HepG2 (cell line): ENCODE data around the gene CFAP210. TPM values are rescaled to one million over a fixed set of nuclear protein-coding genes. Genes with fewer than 3 reads are reported as not detected.
A peak's percentile ranks its signal among the peaks of the same experiment; 100 is the strongest.

Source experiments
- ARNT ChIP-seq: fragments of 450-650 bp; IDR thresholded peaks from 2 replicates; pipeline ENCODE4 v1.6.1; 2017
- CEBPG ChIP-seq: IDR thresholded peaks from 2 replicates; pipeline ENCODE4 v1.6.1; 2016
- CREM ChIP-seq, 2 experiments: sonication (generic) in 1 of 2; formaldehyde crosslinking in 1 of 2; IDR thresholded peaks; 2 replicates each; pipeline versions ENCODE4 v1.4.0 to v1.6.1; 2016 to 2020; ENCODE audit warnings: antibody characterized with exemption in 1 of 2, mild to moderate bottlenecking in 1 of 2, missing genetic modification reagents in 1 of 2
- DMAP1 ChIP-seq: IDR thresholded peaks from 2 replicates; pipeline ENCODE4 v1.6.1; 2016
- EED ChIP-seq: sonication (generic); formaldehyde crosslinking; IDR thresholded peaks from 2 replicates; pipeline ENCODE4 v1.5.0; 2020; ENCODE audit warnings: mild to moderate bottlenecking, missing genetic modification reagents
- GMEB2 ChIP-seq: IDR thresholded peaks from 2 replicates; pipeline ENCODE4 v1.6.1; 2016; ENCODE audit warnings: missing biosample characterization, missing genetic modification reagents, low read depth
- GPN1 ChIP-seq: sonication (generic); formaldehyde crosslinking; IDR thresholded peaks from 2 replicates; pipeline ENCODE4 v1.5.1; 2020; ENCODE audit warnings: missing genetic modification reagents, borderline replicate concordance
- IRX3 ChIP-seq: sonication (generic); formaldehyde crosslinking; IDR thresholded peaks from 2 replicates; pipeline ENCODE4 v1.8.1; 2023; ENCODE audit warnings: mild to moderate bottlenecking, low read depth, missing genetic modification reagents, borderline replicate concordance
- MLLT10 ChIP-seq: sonication (generic); formaldehyde crosslinking; IDR thresholded peaks from 2 replicates; pipeline ENCODE4 v1.4.0; 2020; ENCODE audit warnings: missing genetic modification reagents
- PHF20 ChIP-seq: sonication (generic); formaldehyde crosslinking; IDR thresholded peaks from 2 replicates; pipeline ENCODE4 v1.5.0; 2020; ENCODE audit warnings: mild to moderate bottlenecking, missing genetic modification reagents
- RAD21 ChIP-seq: fragments of 450-650 bp; formaldehyde crosslinking; IDR thresholded peaks from 2 replicates; pipeline ENCODE4 v1.5.0; 2020; ENCODE audit warnings: mild to moderate bottlenecking
- TFDP2 ChIP-seq: sonication (generic); formaldehyde crosslinking; IDR thresholded peaks from 2 replicates; pipeline ENCODE4 v1.4.0; 2020; ENCODE audit warnings: missing genetic modification reagents
- TIGD3 ChIP-seq: sonication (generic); formaldehyde crosslinking; IDR thresholded peaks from 2 replicates; pipeline ENCODE4 v1.5.1; 2020; ENCODE audit warnings: mild to moderate bottlenecking, missing genetic modification reagents, borderline replicate concordance
- U2AF2 ChIP-seq: fragments of 200-400 bp; formaldehyde crosslinking; IDR thresholded peaks from 2 replicates; pipeline ENCODE4 v1.6.1; 2017; ENCODE audit warnings: low read depth, mild to moderate bottlenecking, low read length
- UBTF ChIP-seq: sonication (generic); formaldehyde crosslinking; IDR thresholded peaks from 2 replicates; pipeline ENCODE4 v1.4.0; 2020; ENCODE audit warnings: mild to moderate bottlenecking, missing genetic modification reagents
- ZNF138 ChIP-seq: sonication (generic); formaldehyde crosslinking; IDR thresholded peaks from 2 replicates; pipeline ENCODE4 v1.5.0; 2020; ENCODE audit warnings: mild to moderate bottlenecking, low read depth, missing genetic modification reagents
- ZNF713 ChIP-seq: sonication (generic); formaldehyde crosslinking; IDR thresholded peaks from 2 replicates; pipeline ENCODE4 v1.4.0; 2020; ENCODE audit warnings: mild to moderate bottlenecking, missing genetic modification reagents
- ZNF75D ChIP-seq: sonication (generic); formaldehyde crosslinking; IDR thresholded peaks from 2 replicates; pipeline ENCODE4 v1.8.1; 2023; ENCODE audit warnings: missing genetic modification reagents, mild to moderate bottlenecking, borderline replicate concordance
- ZNF790 ChIP-seq: sonication (generic); formaldehyde crosslinking; IDR thresholded peaks from 2 replicates; pipeline ENCODE4 v1.8.0; 2022; ENCODE audit warnings: missing genetic modification reagents, mild to moderate bottlenecking, borderline replicate concordance
- polyA plus RNA-seq, 8 experiments: library from polyadenylated mRNA; depleted of rRNA in 3 of 8; stranded (reverse) in 7 of 8; unstranded in 1 of 8; fragments of >200 nt; fragmentation: Illumina TruSeq in 4 of 8; extraction: Trizol in 4 of 8; gene quantifications; 2 replicates each; pipeline versions ENCODE4 v1.2.1 to v1.2.3, GENCODE V29; 2011 to 2016; ENCODE audit warnings: low read depth in 4 of 8, missing spikeins in 1 of 8, mixed read lengths in 1 of 8; ENCODE audit not compliant: insufficient read depth in 1 of 8
- total RNA-seq, 5 experiments: library from RNA; depleted of rRNA; stranded (reverse); fragments of >200 nt; fragmentation: Illumina TruSeq; extraction: Trizol; gene quantifications; 2 replicates each; pipeline ENCODE4 v1.2.3, GENCODE V29; 2016; ENCODE audit warnings: low read depth in 1 of 5
- TF ChIP-seq, protein P1 (sequence below): sonication (generic); formaldehyde crosslinking; IDR thresholded peaks from 2 replicates; pipeline ENCODE4 v1.5.0; 2020; ENCODE audit warnings: mild to moderate bottlenecking, missing genetic modification reagents
- TF ChIP-seq, protein P2 (sequence below): sonication (generic); formaldehyde crosslinking; IDR thresholded peaks from 2 replicates; pipeline ENCODE4 v1.4.0; 2020; ENCODE audit warnings: mild to moderate bottlenecking, missing genetic modification reagents

Gene CFAP210
- total and polyA plus RNA-seq, 2 of the 13 experiments (the other 11 are each of a cell fraction or from before 2014, with no cell fraction given), result 0.18 TPM; not detected in 1

- TF ChIP-seq ZNF713 (CRISPR knock-in tag) (no peak), ZNF790 (CRISPR knock-in tag) (0 out of 2 replicates have a peak, but pooled peaks have one; percentile 9), GPN1 (CRISPR knock-in tag) (no peak), ZNF138 (CRISPR knock-in tag) (peak; percentile 85), PHF20 (CRISPR knock-in tag) (peak; percentile 86), MLLT10 (no peak), ZNF75D (CRISPR knock-in tag) (no peak), EED (CRISPR knock-in tag) (peak; percentile 95; the same call in 1 of the 2 replicates), UBTF (peak; percentile 93), IRX3 (peak; percentile 85), DMAP1 (CRISPR knock-in tag) (peak; percentile 93), TIGD3 (CRISPR knock-in tag) (peak; percentile 78; the same call in 1 of the 2 replicates), RAD21 (peak; percentile 69), CREM (IDR thresholded peaks at IDR 0.05) (peak; percentile 96), CREM (CRISPR knock-in tag; IDR thresholded peaks at IDR 0.05) (0 out of 2 replicates have a peak, but pooled peaks have one; percentile 54), TFDP2 (CRISPR knock-in tag) (peak; percentile 88), CEBPG (CRISPR knock-in tag) (no peak), GMEB2 (CRISPR knock-in tag) (peak; percentile 82), U2AF2 (no peak), ARNT (no peak)
- TF ChIP-seq, protein P1, sequence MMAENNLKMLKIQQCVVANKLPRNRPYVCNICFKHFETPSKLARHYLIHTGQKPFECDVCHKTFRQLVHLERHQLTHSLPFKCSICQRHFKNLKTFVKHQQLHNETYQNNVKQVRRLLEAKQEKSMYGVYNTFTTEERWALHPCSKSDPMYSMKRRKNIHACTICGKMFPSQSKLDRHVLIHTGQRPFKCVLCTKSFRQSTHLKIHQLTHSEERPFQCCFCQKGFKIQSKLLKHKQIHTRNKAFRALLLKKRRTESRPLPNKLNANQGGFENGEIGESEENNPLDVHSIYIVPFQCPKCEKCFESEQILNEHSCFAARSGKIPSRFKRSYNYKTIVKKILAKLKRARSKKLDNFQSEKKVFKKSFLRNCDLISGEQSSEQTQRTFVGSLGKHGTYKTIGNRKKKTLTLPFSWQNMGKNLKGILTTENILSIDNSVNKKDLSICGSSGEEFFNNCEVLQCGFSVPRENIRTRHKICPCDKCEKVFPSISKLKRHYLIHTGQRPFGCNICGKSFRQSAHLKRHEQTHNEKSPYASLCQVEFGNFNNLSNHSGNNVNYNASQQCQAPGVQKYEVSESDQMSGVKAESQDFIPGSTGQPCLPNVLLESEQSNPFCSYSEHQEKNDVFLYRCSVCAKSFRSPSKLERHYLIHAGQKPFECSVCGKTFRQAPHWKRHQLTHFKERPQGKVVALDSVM (CRISPR knock-in tag), result peak; percentile 60; the same call in 1 of the 2 replicates
- TF ChIP-seq, protein P2, sequence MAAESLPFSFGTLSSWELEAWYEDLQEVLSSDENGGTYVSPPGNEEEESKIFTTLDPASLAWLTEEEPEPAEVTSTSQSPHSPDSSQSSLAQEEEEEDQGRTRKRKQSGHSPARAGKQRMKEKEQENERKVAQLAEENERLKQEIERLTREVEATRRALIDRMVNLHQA, result no peak
Observed at GRCh38 chr2:169694113-169694893, at the start of gene CFAP210, which contains the start of gene PHOSPHO2 (continued).
